Inflammatory macrophage treated with lipopolysaccharide for 4 hours (primary cell): ENCODE results near the gene AKIRIN2.
A peak's percentile ranks its signal among the peaks of the same experiment; 100 is the strongest.
"Not testable (repeated sequence)": the region's sequence is repeated elsewhere in the genome, so short reads cannot be mapped to it uniquely, and the experiment has no call there.

Experiments
- DNase-seq: peaks from one replicate; pipeline ENCODE4 v3.0.0-alpha.2; 2020

The AKIRIN2 gene

DNA sequence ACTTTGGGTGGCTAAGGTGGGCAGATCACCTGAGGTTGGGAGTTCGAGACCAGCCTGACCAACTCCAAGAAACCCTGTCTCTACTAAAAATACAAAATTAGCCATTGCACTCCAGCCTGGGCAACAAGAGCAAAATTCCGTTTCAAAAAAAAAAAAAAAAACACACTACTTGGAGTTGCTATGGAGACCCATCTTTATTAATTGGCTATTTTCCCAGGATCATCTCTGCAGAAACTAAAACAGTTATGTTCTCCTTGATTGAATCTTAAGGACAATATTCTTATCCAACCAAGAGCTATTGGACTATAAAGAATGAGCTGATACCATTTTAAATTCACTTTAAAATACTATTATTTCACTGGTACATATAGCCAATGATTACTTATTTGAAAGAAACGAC lies 14.7 kb downstream of the AKIRIN2 start:
- DNase-seq = no peak

DNA sequence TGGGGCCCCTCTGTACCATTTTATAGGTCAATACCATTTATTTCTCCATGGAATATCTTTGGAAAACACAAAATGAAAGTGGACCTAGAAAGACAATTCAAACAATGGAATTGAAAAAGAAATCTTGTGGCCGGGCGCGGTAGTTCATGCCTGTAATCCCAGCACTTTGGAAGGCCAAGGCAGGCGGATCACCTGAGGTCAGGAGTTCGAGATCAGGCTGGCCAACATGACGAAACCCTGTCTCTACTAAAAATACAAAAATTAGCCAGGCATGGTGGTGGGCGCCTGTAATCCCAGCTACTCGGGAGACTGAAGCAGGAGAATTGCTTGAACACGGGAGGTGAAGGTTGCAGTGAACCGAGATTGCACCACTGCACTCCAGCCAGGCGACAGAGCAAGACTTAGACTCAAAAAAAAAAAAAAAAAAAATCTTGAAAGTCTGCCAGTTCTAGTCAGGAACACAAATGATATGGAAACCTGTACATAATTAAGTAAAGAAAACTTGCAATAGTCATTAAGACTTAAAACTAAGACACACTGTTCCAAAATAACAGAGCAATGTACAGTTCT lies 15.3 kb downstream of the AKIRIN2 start:
- not testable (repeated sequence) for DNase-seq

DNA sequence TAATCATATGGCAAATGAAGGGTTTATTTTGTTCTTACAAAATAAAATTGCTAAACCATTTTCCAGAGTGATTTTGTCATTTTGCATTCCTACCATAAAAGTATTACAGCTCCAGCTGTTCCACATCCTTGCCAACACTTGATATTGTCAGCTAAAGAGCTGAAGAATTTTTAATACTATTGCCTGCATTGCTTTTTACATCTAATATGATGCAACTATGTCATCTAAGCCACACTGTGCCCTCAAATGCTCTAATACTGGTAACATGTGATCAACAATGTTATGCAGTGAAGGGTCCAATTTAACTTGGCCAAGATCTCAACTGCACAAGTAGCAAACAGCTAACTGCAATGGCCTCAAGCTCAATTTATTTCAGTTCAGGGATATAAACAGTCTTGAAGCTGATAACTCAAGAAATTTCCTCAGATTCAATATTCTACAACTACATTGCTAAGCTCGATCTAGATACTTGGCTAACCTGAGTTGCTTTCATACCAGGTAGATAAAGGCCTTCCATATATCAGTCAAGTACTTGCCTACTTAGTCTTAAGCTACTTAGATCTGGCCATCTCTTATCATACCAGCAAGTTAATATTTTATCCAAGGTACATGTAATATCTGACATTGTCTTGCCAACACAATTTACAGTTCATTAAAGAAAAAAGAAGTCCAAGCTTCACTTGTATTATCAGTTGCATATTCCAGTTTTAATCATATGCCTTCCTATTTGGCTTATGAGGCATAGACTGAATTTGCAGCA lies 17.0 kb downstream of the AKIRIN2 start:
- no peak for DNase-seq

DNA sequence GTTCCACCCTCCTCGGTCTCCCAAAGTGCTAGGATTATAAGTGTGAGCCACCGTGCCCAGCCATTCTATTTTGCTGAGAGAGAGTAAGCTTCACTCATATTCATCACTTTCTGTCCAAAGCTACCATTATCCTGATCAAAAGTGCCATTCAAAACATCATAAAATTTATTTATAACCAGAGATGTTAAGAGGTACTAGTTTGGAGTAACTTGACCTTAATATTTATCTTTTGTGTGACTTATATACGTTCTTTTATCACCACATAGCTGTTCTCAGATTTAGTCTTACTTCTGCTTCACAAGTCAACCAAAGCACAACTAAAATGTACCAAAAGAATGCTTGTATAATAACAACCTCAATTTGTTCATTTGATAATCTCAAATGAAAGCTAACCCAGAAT lies 18.1 kb downstream of the AKIRIN2 start:
- DNase-seq = no peak

DNA sequence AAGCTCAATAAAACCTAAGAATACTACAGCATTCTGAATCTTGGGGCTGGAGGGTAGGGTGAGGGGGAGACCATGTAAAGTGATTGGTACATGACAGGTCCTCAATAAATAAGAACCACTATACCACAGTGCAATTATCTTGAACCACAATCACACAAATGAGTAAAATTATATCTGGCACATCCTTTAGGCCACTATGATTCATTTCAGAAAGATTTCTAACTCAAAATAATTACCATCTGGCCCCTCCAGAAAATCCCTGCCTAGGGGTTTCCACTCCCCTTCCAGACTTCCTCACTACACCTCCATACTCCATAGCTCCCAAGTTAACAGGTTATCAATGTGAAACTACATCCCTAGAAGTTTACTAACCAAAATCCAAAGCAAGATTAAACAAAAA lies 19.7 kb downstream of the AKIRIN2 start:
- no peak for DNase-seq

DNA sequence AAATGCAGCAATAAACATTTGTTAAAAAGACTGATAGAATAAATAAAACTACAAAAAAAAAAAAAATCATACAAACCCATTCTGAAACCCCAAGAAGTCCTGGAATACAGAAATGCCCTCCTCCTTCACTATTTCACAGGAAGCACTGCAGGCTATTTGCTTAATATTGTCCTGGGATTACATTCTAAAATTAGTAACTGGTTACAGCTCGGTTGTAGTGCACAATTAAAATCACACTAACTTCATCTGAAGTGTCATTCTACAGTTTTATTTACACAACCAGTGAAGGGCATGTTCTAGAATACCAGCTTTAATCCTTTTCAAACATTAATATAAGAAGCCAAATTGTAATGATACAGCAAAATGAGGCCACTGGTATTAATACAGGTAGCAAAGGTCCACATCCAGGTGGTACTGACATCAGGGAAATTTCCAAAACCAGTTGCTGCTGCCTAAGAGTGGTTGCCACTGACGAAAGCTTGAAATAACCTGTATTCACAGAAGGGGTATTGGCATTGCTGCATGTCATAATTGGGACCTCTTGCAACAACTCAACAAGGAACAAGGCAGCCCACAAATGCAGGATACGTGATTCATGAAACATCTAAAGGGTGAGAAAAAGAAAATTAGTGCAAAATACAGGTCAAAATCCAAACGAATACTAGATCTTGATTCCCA lies 26.9 kb downstream of the AKIRIN2 start:
- DNase-seq = no peak

DNA sequence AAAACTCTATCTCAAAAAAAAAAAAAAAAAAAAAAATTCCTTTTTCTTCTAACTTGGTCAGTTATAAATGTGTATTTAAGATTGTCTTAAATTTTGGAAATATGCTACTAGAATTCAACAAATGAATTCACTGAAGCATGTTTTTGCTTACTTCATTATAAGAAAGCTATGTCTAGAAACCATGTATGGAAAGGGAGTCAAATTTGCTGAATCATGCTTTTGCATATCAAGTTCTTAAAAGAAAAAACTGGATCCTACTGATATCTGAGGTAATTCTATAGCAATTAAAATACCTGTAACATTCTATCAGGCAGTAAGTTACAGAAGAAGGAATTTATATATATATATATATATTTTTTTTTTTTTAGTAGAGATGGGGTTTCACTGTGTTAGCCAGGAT lies 27.7 kb downstream of the AKIRIN2 start:
- no peak for DNase-seq

DNA sequence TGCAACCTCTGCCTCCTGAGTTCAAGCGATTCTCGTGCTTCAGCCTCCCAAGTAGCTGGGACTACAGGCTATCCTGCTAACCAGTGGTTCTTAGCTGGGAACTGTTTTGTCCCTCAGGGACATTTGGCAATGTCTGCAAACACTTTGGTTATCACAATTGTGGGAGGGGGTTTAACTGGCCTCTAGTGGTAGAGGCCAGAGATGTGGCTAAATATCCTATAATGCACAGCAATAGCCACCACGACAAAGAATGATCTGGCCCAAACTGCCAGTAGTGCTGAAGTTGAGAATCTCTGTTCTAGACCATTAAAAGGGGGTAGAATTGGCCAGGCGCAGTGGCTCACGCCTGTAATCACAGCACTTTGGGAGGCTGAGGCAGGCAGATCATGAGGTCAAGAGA lies 28.8 kb downstream of the AKIRIN2 start:
- no peak for DNase-seq

DNA sequence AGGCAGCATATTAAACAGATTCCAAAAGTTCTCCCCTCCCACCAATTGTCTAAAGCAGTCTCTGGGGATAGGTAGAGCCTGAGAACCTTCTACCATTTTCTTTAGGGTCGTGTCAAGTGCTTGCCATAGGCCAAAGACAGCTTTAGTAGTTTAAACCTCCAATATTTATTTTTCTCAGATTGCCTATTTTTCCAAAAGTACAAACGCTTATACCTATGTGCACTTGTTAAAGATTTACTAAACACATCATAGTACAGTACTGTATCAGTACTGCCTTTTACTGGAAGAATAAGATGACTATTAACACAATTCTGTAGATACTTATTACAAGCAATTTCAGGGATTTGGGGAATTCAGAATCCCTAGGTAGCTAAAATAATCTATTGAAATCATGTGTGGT lies 29.4 kb downstream of the AKIRIN2 start:
- no peak for DNase-seq

DNA sequence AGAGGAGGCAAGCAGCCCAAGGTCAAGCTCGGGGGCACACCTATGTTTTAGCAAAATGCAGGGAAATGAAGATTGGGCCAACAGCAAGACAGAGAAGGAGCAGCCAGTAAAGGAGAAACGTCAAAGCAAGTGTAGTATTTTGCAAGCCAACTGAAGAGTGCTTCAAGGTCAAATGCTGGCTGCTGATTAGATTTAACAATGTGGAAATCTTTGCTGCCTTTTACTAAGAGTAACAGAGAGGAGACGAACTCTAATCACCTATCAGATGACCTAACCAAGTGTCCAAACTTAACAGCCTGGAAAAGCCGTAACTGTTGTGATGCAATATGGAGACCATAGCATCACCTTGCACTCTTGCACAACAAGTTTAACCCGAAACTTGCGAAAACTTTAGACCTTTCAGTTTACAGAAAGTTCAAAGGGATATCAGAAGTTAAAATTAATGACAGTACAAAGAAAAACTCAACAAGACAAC lies 30.4 kb downstream of the AKIRIN2 start:
- peak; percentile 18 for DNase-seq

DNA sequence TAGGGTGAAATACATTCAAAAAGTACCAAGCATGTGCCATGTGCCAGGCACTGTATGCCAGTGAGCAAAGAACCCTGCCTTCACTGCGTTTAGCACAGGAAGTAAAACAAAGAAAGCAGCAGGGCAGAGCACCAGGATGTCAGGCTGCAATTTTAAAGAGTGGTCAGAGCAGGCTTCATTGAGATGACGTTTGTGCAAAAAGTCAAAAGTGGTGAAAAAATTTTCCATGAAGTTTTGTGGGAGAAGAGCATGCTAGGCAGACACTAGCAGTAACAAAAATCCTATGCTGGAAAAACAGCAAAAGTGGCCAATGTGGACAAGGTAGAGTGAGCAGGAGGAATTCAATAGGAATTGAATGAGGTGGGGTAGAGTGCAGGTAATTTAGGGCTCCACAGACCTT lies 31.3 kb downstream of the AKIRIN2 start:
- no peak for DNase-seq

DNA sequence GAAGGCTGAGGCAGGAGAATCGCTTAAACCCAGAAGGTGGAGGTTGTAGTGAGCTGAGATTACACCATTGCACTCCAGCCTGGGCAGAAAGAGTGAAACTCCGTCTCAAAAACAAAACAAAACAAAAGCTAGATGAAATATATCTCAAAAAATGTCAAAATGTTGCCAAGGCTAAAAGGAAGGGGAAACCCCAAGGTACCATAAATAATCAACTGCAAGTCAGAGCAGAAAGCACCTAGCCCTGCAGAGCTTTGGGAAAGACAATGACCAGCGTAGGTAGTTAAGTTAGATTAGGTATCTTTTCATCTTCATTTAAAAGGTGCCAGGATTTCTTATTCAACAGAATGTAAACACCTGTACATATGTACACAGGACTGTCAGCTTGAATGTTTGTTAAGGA lies 33.0 kb downstream of the AKIRIN2 start:
- no peak for DNase-seq

DNA sequence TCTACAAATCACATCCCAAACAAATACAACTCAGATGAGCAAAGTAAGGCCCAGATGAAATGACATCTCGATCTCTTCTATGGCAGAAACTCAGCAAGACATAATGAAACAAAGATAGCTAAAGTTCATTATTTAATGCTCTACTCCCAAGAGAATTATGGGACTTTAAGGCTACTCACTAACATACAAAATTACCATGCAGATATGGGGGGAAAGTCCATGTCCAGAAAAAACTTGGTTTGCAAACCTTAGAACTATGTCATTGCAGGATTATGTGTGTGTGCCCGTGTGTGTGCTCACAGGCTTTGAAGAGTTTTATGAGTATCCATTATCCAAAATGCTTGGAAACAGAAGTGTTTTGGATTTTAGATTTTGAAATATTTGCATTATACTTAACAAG lies 34.0 kb downstream of the AKIRIN2 start:
- DNase-seq = no peak

DNA sequence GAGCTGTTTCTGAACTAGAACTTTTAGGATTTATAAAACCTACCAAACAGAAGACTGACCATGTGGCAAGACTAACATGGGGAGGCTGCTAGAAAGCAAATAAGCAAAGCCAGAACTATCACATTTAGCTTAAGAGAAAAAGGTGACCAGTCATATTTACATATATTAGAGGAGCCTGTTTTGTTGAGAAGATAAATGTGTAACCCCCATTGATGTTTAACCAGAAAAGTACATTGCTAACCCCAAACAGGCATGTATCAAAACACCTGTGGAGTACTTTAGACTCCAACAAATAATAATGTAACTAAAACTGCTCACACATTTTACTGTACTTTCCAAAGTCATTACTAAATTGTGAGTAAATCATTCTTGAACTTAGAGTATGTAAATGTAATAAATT lies 35.0 kb downstream of the AKIRIN2 start:
- no peak for DNase-seq

DNA sequence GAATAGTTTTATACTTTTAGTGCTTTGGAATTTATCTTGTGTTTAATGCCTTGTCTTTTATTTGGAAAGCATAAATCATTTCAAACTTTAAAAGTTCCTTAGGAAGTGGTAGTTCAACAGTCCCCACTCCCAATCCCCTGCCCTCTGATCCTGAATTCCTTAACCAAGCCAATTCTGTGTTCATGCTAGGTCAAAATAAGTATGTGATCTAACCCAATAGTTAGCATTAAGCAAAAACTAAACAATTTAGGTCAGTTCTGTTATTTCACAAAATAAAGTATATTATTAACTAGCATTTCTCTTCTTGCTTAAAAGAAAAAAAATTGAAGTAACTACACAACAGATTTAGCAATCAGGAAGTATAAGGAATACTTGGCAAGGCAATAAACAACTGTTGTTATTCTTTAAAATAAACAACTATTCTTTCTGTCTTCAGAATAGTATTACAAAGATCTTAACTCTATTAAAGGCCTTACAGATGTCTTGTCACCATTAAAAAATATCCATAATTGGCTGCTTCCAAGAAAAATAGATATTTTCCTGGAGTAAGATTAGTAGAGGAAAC lies 37.0 kb downstream of the AKIRIN2 start:
- DNase-seq = no peak

DNA sequence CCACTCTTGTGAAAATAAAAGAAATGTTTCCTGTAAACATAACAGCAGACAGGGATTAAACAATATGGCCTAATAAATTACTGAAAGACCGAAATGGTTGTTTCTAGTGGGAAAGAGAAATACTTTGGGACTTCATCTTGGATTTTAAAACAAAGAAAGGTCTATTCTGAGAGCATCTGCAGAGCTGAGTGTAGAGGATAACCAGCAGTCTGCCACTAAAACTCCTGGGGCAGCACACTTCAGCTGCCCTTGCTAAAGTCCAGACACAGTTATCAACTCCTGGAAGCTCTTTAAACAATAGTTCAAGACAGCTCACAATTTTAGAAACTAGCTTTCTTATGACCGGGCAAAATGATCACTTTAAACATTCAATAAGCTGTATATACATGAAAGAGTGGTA lies 38.6 kb downstream of the AKIRIN2 start:
- no peak for DNase-seq

DNA sequence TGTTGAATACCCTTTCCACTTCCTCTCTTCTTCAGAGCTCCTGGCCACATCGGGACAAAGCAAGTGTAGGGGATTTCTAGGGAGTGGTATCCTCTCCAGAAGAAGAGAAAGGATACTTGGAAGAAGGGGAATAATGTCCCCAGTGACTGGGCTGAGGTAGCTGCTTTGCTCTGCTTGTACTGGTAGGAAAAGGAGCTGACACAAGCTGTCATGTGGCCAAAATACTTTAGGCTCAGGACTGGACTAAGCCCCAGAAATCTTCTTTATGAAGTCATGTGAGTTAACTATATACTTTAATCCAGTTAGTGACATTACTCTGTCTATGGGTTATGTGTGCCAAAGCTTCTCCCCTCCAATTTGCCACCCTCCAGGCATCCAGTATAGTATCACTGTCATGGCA lies 40.5 kb downstream of the AKIRIN2 start:
- no peak for DNase-seq

DNA sequence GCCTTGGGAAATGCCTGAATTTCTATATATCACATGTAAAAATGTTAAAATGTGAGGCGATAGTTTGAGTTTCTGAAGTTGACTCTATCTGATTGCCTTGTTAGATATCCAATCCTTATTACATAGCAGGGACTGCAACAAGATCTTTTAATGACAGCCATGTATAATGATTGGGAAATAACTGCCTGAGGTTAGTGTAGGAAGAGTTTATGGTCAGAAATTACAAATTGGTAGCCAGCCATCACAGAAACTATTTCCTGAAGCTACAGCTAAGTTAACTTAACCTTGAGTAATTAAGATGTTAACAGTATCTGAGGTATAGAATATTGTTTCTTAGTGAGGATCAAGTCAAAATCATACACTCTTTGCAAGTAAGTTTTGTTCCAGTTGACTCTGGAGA lies 41.0 kb downstream of the AKIRIN2 start:
- DNase-seq = no peak

DNA sequence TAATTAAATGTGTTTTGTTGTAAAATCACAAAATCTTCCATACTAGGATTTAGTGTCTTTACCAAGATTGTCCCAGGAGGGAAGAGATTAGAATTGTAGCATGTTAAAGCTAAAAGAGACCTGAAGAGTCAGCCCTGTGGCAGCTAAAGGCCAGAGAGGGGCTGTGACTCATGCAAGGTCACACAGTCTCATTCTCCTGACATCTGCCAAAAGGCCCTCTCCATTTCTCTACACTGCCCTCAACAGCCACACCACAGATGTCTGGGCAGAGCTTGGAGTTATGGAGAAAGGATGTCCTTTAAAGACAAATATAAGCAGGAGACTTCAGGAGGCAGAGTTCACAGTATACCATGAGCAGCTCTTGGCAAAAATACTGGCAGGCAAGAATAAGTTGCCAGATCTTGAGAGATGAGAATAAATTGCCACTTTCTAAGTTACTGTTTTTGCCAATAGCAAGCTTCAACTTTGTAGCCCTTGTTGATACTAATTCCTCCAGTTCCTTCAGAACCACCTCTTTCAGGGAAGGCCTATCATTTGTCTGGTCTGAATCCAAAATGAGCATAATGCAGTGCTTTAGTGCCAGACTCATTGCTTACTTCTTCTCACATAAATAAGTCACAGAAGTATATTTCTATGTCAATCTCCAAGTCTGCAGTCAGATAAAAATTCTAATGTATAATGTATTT lies 41.7 kb downstream of the AKIRIN2 start:
- DNase-seq = peak; percentile 21

DNA sequence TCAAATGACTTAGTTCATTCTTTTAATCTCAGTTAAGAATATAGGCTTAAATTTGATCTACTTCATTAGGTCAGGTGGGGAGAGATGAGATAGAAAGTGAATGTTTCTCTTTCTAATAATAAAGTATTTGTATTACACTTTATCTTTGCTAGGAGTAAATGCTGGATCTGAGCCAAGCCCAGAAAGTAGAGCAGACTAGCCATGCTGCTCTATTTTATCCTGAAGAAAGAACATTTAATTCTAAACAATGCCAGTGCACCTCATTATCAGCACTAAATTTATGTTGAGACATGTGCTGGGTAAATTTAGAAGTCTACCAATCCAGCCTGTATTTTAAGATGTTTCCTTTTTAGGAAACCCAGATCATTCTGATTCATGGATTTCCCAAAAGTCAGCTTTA lies 43.5 kb downstream of the AKIRIN2 start:
- DNase-seq = no peak

DNA sequence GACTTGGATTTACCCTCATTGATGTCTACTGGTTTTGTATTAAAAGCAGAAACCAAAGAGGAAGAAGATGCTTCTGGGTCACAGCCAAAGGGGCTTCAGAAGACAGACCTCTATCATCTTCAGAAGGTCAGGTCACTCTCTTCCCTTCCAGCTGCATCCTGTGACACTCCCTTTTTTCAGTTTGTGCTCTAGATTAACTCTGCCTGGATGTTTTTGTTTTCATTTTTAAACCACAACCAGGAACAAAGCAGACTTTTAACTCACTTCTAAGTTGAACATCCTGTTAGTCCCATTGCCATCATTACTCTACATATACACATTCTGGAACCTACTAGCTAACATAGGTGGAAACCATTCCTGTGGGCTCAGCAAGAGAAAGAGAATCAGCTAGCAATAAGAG lies 45.2 kb downstream of the AKIRIN2 start:
- DNase-seq = no peak

DNA sequence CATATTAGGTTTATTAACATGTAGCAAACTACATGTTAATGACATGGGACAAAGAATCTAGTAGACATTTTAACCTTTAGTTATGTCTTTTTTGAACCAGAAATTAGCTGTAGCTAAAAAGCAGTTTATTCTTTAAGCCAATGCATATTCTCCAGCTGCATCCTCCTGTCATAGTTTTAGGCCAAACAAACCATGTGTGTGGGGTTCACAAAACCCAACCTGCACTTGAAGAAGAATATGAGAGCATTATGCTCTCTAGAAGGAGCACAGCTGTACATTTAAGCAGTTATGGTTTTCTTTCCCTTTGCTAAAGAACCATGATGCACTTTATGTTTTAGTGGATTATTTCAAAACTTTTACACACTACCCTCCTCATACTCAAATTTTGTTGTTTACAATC lies 46.2 kb downstream of the AKIRIN2 start:
- DNase-seq = no peak

DNA sequence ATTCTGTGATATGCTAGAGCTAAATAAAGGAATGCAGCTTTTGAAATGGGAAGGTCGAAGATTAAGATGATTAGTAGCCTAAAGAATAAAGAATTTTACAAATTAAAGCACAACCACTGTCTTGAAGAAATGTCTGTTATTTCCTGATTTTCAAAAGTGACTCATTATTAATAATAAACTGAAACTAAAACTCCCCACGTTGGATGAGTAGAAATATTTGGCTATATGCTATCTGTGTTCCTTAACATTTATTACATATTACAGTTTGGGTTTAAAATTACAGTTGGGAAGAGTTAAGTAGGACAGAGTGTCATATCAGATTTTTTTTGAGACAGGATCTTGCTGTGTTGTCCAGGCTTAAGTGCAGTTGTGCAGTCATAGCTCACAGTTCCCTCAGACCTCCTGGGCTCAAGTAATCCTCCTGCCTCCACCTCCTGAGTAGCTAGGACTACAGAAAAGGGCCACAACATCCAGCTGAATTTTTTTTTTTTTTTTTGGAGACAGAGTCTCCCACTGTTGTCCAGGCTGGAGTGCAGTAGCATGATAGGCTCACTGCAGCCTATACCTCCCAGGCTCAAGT lies 47.1 kb downstream of the AKIRIN2 start:
- peak; percentile 51 for DNase-seq
